ENCODE data around the gene PPARG.
"Not testable (repeated sequence)": the region's sequence is repeated elsewhere in the genome, so short reads cannot be mapped to it uniquely, and the experiment has no call there.

PPARG gene

DNA sequence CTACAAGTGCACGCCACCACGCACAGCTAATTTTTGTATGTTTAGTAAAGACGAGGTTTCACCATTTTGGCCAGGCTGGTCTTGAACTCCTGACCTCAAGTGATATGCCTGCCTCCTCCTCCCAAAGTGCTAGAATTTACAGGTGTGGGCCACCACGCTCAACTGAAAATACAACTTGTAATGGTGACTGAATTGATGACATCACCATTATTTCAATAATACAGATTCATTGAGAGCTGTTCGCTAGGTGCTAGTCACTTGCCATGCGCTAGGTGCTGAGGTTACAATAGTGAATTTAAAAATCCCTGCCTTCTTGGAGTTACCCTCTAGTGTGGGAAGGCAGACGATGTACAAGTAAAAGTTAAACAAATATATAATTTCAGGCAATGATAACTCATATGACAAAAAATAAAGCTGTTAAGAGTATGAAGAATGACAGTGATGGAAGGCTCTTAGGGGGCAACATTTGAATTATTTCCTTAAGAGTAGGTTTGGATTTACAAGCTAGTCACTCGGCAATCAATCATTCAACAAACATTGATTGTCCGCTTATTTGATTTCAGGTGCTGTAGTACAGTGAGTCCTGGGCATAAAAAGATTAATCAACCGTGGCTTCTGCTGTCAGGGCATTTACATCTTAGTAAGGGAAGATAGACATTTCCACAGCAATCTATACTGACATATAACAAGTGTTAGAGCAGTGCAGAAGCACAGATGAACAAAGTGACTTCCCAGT, 9.1 kb upstream of the PPARG start:
- DNase-seq, result no peak

DNA sequence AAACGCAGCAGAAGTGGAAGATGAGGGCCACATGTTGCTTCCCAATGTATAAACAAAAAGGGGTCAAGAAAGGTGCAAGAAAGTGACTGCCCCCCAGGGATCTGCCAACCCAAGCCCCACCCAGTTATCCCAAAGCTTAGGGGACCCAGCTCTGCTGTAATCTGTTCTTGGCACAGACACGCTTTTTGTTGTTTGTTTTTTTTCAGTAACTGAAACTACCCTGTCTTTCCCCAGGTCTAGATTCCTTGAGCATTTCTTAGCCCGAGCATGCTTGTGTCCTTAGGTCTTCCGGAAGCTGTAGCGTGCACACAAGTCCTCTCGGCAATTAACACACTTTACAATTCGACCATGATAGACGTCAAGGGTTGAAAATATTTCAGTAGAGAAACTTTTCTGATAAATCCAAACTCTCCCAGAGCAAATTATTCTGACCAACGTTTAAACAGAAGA, 8.5 kb upstream of the PPARG start:
- no peak for DNase-seq

DNA sequence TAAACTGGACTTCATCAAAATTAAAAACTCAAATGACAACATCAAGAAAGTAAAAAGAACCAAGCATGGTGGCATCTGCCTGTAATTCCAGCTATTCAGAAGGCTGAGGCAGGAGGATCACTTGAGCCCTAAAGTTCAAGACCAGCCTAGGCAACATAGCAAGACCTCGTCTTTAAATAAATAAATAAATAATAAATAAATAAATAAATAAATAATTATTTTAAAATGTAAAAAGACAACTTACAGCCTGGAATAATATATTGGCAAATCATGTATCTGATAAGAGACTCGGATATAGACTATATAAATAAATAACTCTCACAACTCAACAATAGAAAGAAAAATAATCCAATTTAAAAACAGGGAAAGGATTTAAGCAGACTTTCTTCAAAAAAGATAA, 4.3 kb upstream of the PPARG start:
- no peak for DNase-seq

DNA sequence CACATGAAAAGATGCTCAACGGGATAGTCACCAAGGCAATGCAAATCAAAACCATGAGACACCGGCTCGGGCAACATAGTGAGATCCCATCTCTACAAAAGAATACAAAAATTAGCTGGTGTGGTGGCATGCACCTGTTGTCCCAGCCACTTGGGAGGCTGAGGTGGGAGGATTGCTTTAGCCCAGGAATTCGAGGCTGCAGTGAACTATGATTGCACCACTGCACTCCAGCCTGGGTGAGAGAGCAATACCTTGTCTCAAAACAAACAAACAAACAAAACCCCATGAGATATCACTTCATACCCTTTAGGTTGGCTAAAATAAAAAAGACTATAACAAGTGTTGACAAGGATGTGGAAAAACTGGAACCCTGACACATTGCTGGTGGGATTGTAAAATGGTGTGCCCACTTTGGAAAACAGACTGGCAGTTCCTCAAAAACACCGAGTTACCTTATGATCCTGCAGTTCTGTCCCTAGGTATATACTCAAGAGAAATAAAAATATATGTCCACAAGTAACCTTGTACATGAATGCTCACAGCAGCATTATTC, 3.8 kb upstream of the PPARG start:
- no peak for DNase-seq

DNA sequence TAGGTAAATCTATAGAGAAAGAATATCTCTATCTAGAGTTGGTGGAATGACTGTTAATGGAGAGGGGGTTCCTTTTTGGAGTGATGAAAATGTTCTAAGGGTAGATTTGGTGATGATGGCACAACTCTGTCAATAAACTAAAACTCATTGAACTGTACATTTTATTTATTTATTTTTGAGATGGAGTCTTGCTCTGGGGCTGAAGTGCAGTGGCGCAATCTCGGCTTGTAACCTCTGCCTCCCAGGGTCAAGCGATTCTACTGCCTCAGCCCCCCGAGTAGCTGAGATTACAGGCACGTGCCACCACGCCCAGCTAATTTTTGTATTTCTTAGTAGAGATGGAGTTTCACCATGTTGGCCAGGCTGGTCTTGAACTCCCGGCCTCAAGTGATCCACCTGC, 3.1 kb upstream of the PPARG start:
- DNase-seq, result not testable (repeated sequence)

DNA sequence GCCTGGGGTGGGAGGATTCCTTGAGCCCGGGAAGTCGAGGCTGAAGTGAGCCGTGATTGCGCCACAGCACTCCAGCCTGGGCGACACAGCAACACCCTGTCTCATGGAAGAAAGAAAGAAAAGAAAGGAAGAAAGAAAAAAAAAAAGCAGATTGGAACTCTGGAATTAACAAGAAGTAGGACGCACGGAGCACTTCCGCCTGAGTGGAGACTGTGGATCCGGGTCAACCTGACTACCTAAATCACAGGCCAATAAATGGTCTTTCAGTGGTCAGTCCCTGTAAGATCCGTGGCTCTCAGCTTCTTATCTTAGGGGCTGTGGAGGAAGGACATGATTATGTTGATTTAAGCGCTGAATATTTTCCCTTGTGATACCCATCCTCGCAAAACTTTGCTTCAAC, 2.4 kb upstream of the PPARG start:
- DNase-seq, result no peak

DNA sequence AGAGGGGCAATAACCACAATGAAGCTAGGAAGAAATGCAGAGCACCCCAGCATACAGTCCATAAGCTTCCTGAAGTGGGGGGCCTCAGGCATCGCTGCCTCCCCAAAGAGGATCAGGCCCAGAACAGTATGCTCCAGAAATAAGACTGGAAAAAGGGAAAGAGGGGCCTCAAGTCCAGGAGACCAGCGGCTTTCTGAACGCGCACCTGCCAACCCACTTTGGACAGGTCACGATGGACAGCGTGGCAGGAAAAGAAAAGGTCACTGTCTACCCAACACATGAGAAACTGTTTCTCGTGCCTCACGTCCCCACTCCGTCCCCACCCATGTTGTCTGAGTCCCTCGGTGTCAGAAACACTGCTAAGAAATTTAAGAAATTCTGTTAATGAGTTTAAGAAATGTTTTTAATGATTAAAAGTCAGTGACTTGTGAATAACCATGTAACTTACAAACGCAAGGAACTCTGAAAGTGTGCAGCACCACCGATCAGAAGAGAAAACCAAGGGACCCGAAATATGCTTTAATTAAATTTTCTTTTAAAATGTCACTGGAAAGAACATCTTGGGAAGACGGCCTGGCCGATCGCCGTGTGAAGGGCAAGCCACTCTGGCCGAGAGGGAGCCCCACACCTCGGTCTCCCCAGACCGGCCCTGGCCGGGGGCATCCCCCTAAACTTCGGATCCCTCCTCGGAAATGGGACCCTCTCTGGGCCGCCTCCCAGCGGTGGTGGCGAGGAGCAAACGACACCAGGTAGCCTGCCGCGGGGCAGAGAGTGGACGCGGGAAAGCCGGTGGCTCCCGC, 1.7 kb upstream of the PPARG start:
- DNase-seq, result peak in 4 of 14 donors; percentile 7 to 24 (median 12)

DNA sequence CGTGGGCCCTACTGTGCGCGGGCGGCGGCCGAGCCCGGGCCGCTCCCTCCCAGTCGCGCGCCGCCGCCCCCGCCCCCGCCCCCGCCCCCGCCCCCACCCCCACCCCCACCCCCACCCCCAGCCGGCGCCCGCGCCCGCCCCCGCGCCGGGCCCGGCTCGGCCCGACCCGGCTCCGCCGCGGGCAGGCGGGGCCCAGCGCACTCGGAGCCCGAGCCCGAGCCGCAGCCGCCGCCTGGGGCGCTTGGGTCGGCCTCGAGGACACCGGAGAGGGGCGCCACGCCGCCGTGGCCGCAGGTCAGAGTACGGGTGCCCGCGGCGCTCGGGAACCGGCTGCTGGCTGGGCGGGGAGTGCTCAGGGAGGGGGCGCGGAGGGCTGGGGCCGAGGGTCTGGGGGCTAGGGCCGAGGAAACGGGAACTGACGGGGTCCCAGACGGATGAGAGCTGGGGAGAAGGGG, 1.1 kb upstream of the PPARG start:
- peak in 5 of 14 donors; percentile 6 to 41 (median 12) for DNase-seq

DNA sequence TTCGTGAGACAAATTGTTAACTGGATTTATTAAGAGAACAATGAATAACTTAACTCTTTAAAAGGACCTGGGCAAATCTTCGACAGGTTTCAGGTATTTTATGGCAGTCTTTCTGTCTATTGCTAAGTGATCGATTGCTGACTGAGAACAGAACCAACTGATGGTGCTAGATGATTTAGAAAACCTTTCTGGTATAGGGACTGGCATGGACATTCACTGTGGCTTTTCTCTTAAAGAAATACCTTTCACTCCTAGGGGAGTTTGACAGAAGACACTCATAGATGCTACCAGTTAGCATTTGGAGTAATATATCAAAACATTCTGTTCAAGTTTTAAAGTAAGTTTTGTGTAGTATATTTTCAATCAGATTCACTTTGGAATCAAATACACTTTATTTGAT, 654 bp downstream of the PPARG start:
- DNase-seq, result no peak

DNA sequence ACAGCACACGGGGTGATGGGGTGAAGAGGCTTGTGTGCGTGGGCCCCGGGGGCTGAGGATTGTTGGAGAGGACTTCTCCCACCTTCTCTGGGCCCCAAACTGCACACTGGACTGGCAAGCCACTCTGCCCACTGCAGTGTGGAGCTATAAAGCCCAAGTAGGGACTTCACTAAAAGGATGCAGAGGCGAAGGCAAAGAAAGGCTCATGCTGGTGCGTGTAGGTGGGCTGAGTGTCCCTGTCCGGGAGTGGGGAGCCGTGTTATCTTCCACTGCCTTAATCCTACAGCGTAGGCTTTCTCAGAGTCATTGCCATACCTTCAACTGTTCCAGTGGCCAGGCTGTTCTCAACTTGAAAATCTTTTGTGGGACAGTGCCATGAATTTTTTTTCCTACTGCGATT, 3.9 kb downstream of the PPARG start:
- no peak for DNase-seq

DNA sequence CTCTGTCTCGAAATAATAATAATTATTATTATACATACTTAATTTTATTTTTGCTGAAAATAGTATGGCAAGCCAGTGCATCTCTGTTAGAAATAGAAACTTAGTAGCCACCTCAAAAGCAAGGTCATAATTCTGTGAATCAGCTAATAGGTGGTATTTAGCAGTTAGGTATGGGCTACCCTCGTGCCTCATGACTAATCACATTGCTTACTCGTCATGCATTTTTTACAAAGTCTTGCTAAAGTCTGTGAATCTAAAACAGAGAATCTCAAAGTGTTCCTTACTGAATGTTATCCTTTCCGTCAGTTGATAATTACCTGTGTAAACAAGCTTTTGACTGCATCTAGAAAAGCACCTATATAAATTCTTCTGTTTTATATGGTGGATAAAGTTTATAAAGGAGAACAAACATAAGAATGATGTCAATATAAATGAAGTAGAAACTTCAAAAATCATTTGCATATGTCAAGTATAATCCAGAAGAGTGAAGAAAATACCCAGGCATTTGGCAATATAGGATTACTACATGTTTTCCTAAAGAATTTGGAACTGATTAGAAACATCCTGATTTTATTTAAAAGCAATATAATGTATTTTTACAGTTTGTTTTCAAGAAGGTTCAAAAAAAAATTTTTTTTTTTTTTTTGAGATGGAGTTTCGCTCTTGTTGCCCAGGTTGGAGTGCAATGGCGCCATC, 6.2 kb downstream of the PPARG start:
- DNase-seq, result no peak

DNA sequence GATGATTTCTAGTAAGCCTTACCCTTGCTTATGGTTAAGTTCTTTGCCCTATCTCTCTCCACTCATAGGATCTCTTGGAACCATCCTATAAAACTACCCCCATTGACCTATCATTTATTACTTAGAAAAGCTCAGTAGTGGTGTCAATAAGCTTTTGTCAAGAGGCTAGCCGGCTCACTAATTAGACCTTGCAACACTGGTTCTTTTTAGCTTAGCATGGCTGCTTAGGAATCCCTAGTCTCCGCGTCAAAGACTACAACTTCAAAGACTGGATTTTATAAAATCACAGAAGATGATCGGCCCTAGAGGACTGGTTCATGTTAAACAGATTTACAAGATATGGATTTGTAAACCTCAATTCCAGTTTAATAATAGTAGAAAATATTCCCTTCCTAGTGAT, 7.6 kb downstream of the PPARG start:
- no peak for DNase-seq

DNA sequence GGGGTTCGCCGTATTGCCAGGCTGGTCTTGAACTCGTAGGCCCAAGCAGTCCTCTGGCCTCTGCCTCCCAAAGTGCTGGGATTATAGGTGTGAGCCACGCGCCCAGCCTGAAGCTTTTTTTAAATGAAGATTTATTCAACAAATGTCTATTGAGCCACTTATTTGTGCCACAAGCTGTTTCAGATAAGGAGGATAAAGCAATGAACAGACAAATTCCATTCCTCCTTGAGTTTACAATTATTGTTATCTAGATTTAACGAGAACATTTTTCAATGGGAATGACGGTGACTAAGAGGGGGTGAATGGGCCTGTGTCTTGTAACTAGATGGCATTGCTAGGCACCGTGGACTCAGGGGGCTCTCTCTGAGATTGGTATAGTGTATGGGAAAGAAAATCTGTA, 10.2 kb downstream of the PPARG start:
- DNase-seq, result no peak

DNA sequence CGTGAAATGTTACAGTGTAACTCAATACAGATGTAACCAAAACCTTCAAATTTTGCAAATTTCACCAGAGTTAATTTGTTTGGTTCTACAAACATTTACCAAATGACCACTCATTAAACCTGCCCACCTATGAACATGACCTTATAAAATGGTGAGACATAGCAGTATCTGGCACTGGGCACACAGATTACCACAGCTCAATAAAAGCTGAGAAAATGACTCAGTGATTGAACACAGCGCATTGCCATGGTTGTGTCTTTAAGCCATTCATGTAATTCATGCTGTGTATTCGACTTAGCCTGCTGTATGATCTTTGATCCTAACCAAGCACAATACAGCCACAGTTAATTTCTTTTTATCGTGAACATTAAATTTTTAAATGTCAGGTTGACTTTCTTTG, 11.3 kb downstream of the PPARG start:
- no peak for DNase-seq

DNA sequence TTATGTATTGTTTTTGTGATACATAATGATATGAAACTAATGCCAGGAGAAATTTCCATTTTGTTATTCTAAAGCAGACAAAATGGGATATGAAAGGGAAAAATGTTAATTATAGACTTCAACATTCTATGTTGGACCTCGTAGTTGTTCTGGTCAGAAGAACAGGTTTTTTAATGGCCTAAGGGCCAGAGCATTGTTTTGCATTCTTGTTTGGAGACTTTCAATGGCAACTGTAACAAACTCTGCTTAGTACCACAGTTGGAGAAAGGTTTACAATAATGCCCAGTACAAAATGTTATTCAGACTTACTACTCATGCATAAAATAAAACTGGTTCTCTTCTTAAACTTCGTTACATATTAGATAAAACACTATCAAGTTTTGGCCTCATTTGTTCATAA, 12.2 kb downstream of the PPARG start:
- no peak for DNase-seq

DNA sequence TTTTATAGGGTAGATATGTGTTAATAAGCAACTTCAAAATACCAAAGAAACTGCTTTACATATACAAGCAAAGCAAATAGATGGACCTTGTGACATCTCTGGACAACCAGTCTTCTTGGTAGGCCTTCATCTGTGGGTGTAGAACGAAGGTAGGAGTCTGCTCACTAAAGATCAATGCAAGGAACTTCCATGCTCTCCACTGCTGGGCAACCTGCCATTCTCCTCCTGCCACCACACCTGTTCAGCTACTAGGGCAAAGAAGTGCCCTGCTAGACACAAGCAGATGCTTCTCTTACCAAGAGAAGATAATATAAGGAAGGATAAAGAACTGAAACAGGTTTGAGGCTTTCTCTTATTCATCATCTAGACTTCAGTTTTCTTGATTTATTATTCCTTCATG, 12.6 kb downstream of the PPARG start:
- DNase-seq, result no peak

DNA sequence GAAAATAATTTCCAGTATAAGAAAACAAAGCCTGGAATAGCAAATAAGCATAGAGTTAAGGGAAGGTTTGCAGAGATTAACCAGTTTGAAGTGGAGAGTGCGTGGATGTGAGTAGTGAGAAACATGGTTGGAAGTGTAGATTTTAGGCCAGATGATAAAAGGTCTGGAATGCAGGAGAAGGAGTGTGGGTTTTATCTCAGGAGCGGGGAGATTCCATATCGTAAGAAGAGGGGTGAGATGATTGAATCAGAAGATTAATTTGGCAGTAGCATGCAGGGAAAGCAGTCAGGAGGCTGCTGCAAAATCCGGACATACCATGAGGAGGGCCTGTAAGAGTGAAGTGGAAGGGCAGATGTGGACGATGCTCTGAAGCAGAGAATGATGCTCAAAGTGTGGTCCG, 13.7 kb downstream of the PPARG start:
- DNase-seq, result no peak

DNA sequence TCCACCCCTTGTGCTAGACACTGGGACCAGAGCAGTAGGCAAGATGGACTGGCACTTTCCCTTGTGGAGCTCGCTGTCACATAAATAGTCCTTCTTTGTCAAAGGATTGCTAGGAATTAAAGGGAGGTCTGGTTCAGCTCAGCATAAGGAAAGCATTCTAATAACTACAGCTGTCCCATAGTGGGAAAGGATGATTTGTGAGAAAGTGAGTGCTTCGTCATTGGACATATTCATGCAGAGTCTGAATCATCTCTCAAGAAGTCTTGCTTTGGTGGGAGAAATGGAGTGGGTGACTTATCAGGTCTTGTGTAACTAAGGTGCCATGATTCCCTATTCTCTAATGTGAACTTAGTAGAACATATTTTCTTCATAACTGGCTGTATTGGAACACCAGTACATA, 14.7 kb downstream of the PPARG start:
- no peak for DNase-seq

DNA sequence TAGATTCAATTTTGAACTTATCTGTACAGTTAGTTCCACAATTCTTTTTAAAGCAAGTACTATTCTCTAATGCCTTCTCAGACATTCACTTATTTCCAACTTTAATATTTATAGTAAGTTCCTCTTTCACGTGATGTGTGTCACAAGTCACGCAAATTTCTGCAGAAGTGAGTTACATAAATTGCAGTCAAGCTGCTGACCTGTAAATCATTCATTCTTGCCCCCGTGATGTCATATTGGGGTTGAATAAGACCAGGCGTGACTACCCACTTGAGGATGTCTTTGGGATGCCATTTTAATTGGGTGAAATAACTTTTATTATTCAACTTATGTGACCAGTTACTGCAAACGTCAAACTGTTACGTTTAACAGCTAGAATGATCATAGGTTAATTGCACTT, 15.1 kb downstream of the PPARG start:
- DNase-seq, result no peak

DNA sequence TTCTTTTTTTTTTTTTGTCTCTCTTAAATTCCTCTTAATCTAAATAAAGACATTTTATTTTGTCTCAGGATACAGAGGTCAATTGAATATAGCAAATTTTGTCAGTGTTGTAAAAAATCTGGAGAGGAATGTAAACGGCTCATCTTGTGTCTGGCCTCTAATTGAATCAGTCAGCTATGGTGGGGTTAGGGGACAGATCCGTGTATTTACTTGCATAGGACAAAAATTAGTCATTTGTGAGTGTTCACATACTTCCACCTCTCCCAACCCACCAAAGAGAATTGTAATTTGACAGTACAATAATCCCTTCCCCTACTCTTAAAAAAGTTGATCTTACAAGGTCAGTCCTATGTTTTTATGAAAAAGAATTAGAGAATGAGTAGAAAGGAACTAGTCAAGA, 18.3 kb downstream of the PPARG start:
- DNase-seq, result no peak

DNA sequence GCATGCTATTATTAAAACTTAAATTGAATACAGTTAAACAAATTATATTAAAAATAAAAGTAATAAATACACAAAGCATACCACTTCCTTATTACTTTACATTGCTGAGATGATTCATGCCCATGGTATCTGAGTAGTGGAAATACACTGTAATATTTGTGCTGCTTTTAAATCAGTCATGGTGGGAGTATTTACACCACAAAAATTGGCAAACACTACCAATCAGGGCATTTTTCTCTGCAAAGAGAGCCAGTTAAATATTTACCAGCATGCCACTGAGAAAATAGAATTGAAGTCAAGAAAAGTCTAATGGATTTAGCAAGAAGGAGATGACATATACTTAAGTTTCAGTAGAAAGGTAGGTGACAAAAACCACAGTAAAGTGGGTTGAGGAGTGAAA, 19.6 kb downstream of the PPARG start:
- DNase-seq, result no peak

DNA sequence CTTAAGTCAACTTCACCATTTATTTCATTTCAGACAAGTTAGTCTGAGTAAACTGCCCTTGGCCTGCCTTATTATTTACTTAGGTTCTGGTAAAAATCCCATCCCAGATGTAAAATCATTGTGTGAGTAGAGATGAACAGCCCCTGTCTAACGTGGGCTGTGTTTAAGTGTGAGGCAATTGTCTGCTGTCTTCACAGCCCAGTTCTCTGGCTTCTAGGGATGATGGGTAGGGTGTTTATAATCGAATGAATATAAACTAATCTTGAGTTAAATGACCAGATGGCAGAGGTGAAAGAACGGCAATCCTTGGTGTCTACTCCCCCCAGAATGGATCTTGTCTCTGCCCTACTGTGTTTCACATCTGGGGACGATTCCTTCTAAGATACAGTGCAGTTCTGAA, 20.8 kb downstream of the PPARG start:
- no peak for DNase-seq

DNA sequence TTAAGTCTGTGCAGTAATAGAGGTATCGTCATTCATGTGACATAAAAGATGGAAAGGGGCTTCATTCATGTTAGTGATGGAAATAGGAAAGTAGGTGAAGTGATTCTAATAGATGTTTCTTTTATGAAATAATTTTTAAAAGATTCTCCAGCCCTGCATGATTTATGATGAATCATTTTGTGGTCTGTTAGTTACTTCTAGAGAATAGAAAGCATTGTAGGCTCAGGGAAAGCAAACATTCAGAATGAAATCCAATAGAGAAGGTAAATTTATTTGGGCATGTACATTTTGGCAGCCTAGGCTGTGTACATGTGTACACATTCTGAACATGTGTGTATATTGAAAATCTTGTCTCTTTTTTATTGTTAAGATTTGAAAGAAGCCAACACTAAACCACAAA, 23.1 kb downstream of the PPARG start:
- DNase-seq, result no peak
